IMR-90 (cell line): ENCODE measurements around the gene DZIP3. TPM values are rescaled to one million over a fixed set of nuclear protein-coding genes. Genes with fewer than 3 reads are reported as not detected.

Source experiments
- ATAC-seq: fragments of 200-7000 bp; cut with Tn5 transposase; 2 replicates; pipeline ENCODE4 v1.9.1; 2020; ENCODE audit warnings: low read depth, mild to moderate bottlenecking, moderate library complexity
- BruUV-seq: library from RNA; stranded (reverse); fragments of 400-500 nt; replicated peaks from 2 replicates; lab custom pipeline; 2021; lab: Mats Ljungman, UMichigan
- CTCF ChIA-PET: fragments of 300-600 bp; formaldehyde crosslinking; extraction: SDS; loops from one replicate; lab custom pipeline; 2021; ENCODE audit warnings: antibody characterized with exemption; lab: Yijun Ruan, JAX
- POLR2A ChIA-PET: fragments of 300-600 bp; sonication (Branson Sonifier 250); formaldehyde crosslinking; loops from one replicate; lab custom pipeline; 2022; ENCODE audit warnings: antibody characterized with exemption; ENCODE audit not compliant: unreplicated experiment; lab: Charles Lee
- DNase-seq: peaks from one replicate; pipeline ENCODE4 v3.0.0; 2013
- H2AFZ ChIP-seq: replicated peaks from 2 replicates; pipeline ENCODE3; 2013; ENCODE audit warnings: low read length, mild to moderate bottlenecking; ENCODE audit not compliant: poor library complexity
- H2AK5ac ChIP-seq: 2 replicates; pipeline ENCODE4 v1.6.1; 2013; ENCODE audit warnings: low read depth, low read length, inconsistent platforms
- H2AK9ac ChIP-seq: replicated peaks from 2 replicates; pipeline ENCODE3; 2013; ENCODE audit warnings: mild to moderate bottlenecking, low read depth, low read length, moderate library complexity; ENCODE audit not compliant: poor library complexity
- H2BK120ac ChIP-seq: 2 replicates; pipeline ENCODE4 v1.6.1; 2013; ENCODE audit warnings: low read depth, low read length, inconsistent platforms
- H2BK15ac ChIP-seq: 3 replicates; pipeline ENCODE4 v1.6.1; 2013; ENCODE audit warnings: low read depth, low read length, inconsistent platforms
- H2BK20ac ChIP-seq: 2 replicates; pipeline ENCODE4 v1.6.1; 2013; ENCODE audit warnings: low read depth, mild to moderate bottlenecking, inconsistent platforms, low read length, moderate library complexity
- H2BK5ac ChIP-seq: 2 replicates; pipeline ENCODE4 v1.6.1; 2013; ENCODE audit warnings: mild to moderate bottlenecking, low read depth, low read length, inconsistent platforms; ENCODE audit not compliant: poor library complexity, severe bottlenecking
- H3K14ac ChIP-seq: replicated peaks from 2 replicates; pipeline ENCODE4 v1.6.1; 2013; ENCODE audit warnings: low read depth, low read length, inconsistent platforms
- H3K18ac ChIP-seq: 2 replicates; pipeline ENCODE4 v1.6.1; 2013; ENCODE audit warnings: low read depth, low read length, control low read depth
- H3K23ac ChIP-seq: 2 replicates; pipeline ENCODE4 v1.6.1; 2013; ENCODE audit warnings: low read depth, low read length, inconsistent platforms
- H3K27ac ChIP-seq: 2 replicates; pipeline ENCODE4 v1.5.1; 2013; ENCODE audit warnings: mild to moderate bottlenecking, control low read depth, low read length; ENCODE audit not compliant: insufficient read depth
- H3K27me3 ChIP-seq: 2 replicates; pipeline ENCODE4 v1.6.1; 2013; ENCODE audit warnings: low read length; ENCODE audit not compliant: control insufficient read depth, insufficient read depth
- H3K36me3 ChIP-seq: 2 replicates; pipeline ENCODE4 v1.6.1; 2013; ENCODE audit warnings: low read length, mixed read lengths; ENCODE audit not compliant: control insufficient read depth, insufficient read depth
- H3K4ac ChIP-seq: 2 replicates; pipeline ENCODE4 v1.6.1; 2013; ENCODE audit warnings: low read depth, low read length, inconsistent platforms
- H3K4me1 ChIP-seq: 2 replicates; pipeline ENCODE4 v1.6.1; 2013; ENCODE audit warnings: low read length, mixed read lengths; ENCODE audit not compliant: control insufficient read depth, insufficient read depth
- H3K4me2 ChIP-seq: 2 replicates; pipeline ENCODE4 v1.6.1; 2013; ENCODE audit warnings: low read depth, mild to moderate bottlenecking, control low read depth, low read length, moderate library complexity
- H3K4me3 ChIP-seq: 2 replicates; pipeline ENCODE4 v1.5.1; 2013; ENCODE audit warnings: low read depth, mild to moderate bottlenecking, control low read depth, low read length, moderate library complexity; ENCODE audit not compliant: insufficient read depth
- H3K56ac ChIP-seq: 2 replicates; pipeline ENCODE4 v1.6.1; 2013; ENCODE audit warnings: low read length, inconsistent platforms; ENCODE audit not compliant: insufficient read depth; ENCODE audit errors: extremely low read depth
- H3K79me1 ChIP-seq, 2 experiments: 2 replicates each; pipeline ENCODE4 v1.6.1; 2013; ENCODE audit warnings: low read length in 2 of 2, inconsistent platforms in 1 of 2, low read depth in 1 of 2
- H3K9ac ChIP-seq: 2 replicates; pipeline ENCODE4 v1.6.1; 2013; ENCODE audit warnings: low read depth, low read length, control low read depth
- H3K9me1 ChIP-seq: 2 replicates; pipeline ENCODE4 v1.6.1; 2013; ENCODE audit warnings: low read length, inconsistent platforms; ENCODE audit not compliant: insufficient read depth
- H3K9me3 ChIP-seq: 2 replicates; pipeline ENCODE4 v1.6.1; 2013; ENCODE audit warnings: low read length; ENCODE audit not compliant: control insufficient read depth, insufficient read depth
- H4K20me1 ChIP-seq: 2 replicates; pipeline ENCODE4 v1.6.1; 2013; ENCODE audit warnings: low read length, inconsistent platforms; ENCODE audit not compliant: insufficient read depth
- H4K5ac ChIP-seq: 2 replicates; pipeline ENCODE4 v1.6.1; 2013; ENCODE audit warnings: mild to moderate bottlenecking, low read depth, low read length, control low read depth
- H4K8ac ChIP-seq, 2 experiments: 2 replicates each; pipeline ENCODE4 v1.6.1; 2013; ENCODE audit warnings: low read depth in 2 of 2, low read length in 2 of 2, control low read depth in 1 of 2, inconsistent platforms in 1 of 2
- H4K91ac ChIP-seq: 2 replicates; pipeline ENCODE4 v1.6.1; 2013; ENCODE audit warnings: low read depth, low read length, inconsistent platforms; ENCODE audit not compliant: insufficient read depth
- BHLHE40 ChIP-seq: fragments of 150-350 bp; IDR thresholded peaks from 2 replicates; pipeline ENCODE4 v1.6.1; 2016; ENCODE audit warnings: mild to moderate bottlenecking, low read depth, low read length
- CEBPB ChIP-seq: IDR thresholded peaks from 2 replicates; pipeline ENCODE4 v1.6.1; 2012; ENCODE audit warnings: low read depth, low read length, improper control_type of control experiment
- CHD1 ChIP-seq: IDR thresholded peaks from 2 replicates; pipeline ENCODE4 v1.6.1; 2012; ENCODE audit warnings: low read depth, low read length, improper control_type of control experiment
- CTCF ChIP-seq: conservative IDR thresholded peaks from 2 replicates; pipeline ENCODE4 v1.5.1; 2012; ENCODE audit warnings: mild to moderate bottlenecking, low read depth, low read length, improper control_type of control experiment
- FOS ChIP-seq: fragments of 150-350 bp; IDR thresholded peaks from 2 replicates; pipeline ENCODE4 v1.6.1; 2016; ENCODE audit warnings: low read depth, low read length
- MXI1 ChIP-seq: IDR thresholded peaks from 2 replicates; pipeline ENCODE4 v1.6.1; 2012; ENCODE audit warnings: low read depth, mild to moderate bottlenecking, low read length, moderate library complexity, borderline replicate concordance
- POLR2A ChIP-seq: IDR thresholded peaks from 2 replicates; pipeline ENCODE4 v1.6.1; 2012; ENCODE audit warnings: mild to moderate bottlenecking, low read depth, low read length
- RCOR1 ChIP-seq: IDR thresholded peaks from 2 replicates; pipeline ENCODE4 v1.6.1; 2012; ENCODE audit warnings: mild to moderate bottlenecking, low read length, improper control_type of control experiment; ENCODE audit not compliant: insufficient replicate concordance
- RFX5 ChIP-seq: IDR thresholded peaks from 2 replicates; pipeline ENCODE4 v1.8.0; 2012; ENCODE audit warnings: low read depth, mild to moderate bottlenecking, low read length, moderate library complexity
- SMC3 ChIP-seq: fragments of 150-350 bp; IDR thresholded peaks from 2 replicates; pipeline ENCODE4 v1.6.1; 2016; ENCODE audit warnings: low read depth, mild to moderate bottlenecking, antibody characterized with exemption, low read length, moderate library complexity
- USF2 ChIP-seq: fragments of 150-350 bp; IDR thresholded peaks from 2 replicates; pipeline ENCODE4 v1.6.1; 2017; ENCODE audit warnings: mild to moderate bottlenecking, antibody characterized with exemption, low read length, low read depth
- WGBS, 2 experiments: methylation state at CpG; one replicate each; pipeline versions ENCODE4 v1.1.5 to v1.1.7; 2013; ENCODE audit warnings: missing lambda C conversion rate in 2 of 2; ENCODE audit not compliant: insufficient read length in 1 of 2; ENCODE audit errors: extremely low coverage in 2 of 2; 5-methylcytosine and 5-hydroxymethylcytosine counted together
- dilution Hi-C: fragments of 300-500 bp; cut with HindIII; formaldehyde crosslinking; loops from one replicate; pipeline ENCODE4 v1.14.3; 2018; ENCODE audit warnings: low sequenced_read_pairs; ENCODE audit not compliant: unreplicated experiment
- in situ Hi-C: fragments of 300-500 bp; cut with MboI; formaldehyde crosslinking; loops from 3 replicates; pipeline ENCODE4 v1.14.3; 2019; ENCODE audit warnings: low sequenced_read_pairs, inconsistent platforms, mixed read lengths
- intact Hi-C: fragments of 100-400 bp; cut with micrococcal nuclease; formaldehyde crosslinking; loops from 2 replicates; pipeline ENCODE4 v1.10.0; 2022
- polyA plus RNA-seq, 3 experiments: library from polyadenylated mRNA; depleted of rRNA; stranded (reverse); fragments of >200 nt; gene quantifications; 2 replicates each; pipeline ENCODE4 v1.2.3, GENCODE V29; 2012; ENCODE audit warnings: low replicate concordance in 1 of 3
- total RNA-seq: library from RNA; depleted of rRNA; stranded (reverse); fragments of >200 nt; gene quantifications from 2 replicates; pipeline ENCODE4 v1.2.3, GENCODE V29; 2012

The DZIP3 gene
- total and polyA plus RNA-seq, 2 of the 4 experiments (the other 2 are of a cell fraction): 7.0 to 9.9 TPM

GRCh38 chr3:108698461-108698860 is 108.9 kb downstream of the DZIP3 start:
- H3K79me1 ChIP-seq: no peaks in the 10 kb centered on the region
- H3K14ac ChIP-seq: no peak overlapping the region
- ChIA-PET CTCF (no interaction called here), POLR2A (no interaction called here)
- H3K4me2 ChIP-seq: no peak overlapping the region
- H3K18ac ChIP-seq: no peak overlapping the region
- H2BK5ac ChIP-seq: no peak overlapping the region
- no peak overlapping the region for H3K4ac ChIP-seq
- TF ChIP-seq USF2 (no peak), CEBPB (no peak), POLR2A (no peak), MXI1 (no peak), SMC3 (no peak), CTCF (no peak), FOS (no peak), BHLHE40 (no peak), RFX5 (no peak), RCOR1 (no peak), CHD1 (no peak)
- no peak overlapping the region for H3K56ac ChIP-seq
- H4K8ac ChIP-seq: no peak overlapping the region
- intact Hi-C loops: no loop called here
- WGBS, 2 experiments: no CpG with 5 or more reads among the region's 1 CpG
- no peak overlapping the region for H2BK20ac ChIP-seq
- in situ Hi-C loops: no loop called here
- H2AK5ac ChIP-seq: no peak overlapping the region
- no peak overlapping the region for H3K9ac ChIP-seq
- no peaks in the 10 kb centered on the region for H3K36me3 ChIP-seq
- no peak overlapping the region for H3K4me3 ChIP-seq
- dilution Hi-C loops: no loop called here
- no peaks in the 10 kb centered on the region for H3K4me1 ChIP-seq
- no peak for DNase-seq
- H2BK15ac ChIP-seq: no peak overlapping the region
- H2AK9ac ChIP-seq: no peak overlapping the region
- no peak overlapping the region for H4K91ac ChIP-seq
- no peaks in the 10 kb centered on the region for H3K9me1 ChIP-seq
- no peak overlapping the region for H3K23ac ChIP-seq
- ATAC-seq: no peak
- H2BK120ac ChIP-seq: no peak overlapping the region
- no TSS peak for BruUV-seq
- no peak overlapping the region for H4K5ac ChIP-seq
- H3K9me3 ChIP-seq: no peaks in the 10 kb centered on the region
- H4K20me1 ChIP-seq: no peaks in the 10 kb centered on the region
- H3K27me3 ChIP-seq: no peaks in the 10 kb centered on the region
- H2AFZ ChIP-seq: no peak overlapping the region
- H3K27ac ChIP-seq: no peak overlapping the region
